ENCODE results near the gene PROZ.

DNA sequence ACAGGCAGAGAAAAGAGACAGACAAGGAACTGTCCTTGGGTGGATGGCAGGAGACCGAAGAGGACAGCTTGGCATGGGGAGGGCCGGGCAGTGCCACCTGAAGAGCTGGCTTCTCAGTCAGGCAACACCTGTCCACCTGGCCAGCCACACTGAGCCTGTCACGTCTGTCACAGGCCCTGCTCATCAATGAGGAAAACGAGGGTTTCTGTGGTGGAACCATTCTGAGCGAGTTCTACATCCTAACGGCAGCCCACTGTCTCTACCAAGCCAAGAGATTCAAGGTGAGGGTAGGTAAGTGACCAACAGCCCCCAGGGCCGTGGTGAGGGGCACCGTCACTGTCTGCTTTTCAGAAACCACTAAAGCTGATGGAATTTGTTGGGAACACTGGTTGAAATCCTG lies 11.2 kb upstream of the PROZ start:
- TF ChIP-seq, protein P1, sequence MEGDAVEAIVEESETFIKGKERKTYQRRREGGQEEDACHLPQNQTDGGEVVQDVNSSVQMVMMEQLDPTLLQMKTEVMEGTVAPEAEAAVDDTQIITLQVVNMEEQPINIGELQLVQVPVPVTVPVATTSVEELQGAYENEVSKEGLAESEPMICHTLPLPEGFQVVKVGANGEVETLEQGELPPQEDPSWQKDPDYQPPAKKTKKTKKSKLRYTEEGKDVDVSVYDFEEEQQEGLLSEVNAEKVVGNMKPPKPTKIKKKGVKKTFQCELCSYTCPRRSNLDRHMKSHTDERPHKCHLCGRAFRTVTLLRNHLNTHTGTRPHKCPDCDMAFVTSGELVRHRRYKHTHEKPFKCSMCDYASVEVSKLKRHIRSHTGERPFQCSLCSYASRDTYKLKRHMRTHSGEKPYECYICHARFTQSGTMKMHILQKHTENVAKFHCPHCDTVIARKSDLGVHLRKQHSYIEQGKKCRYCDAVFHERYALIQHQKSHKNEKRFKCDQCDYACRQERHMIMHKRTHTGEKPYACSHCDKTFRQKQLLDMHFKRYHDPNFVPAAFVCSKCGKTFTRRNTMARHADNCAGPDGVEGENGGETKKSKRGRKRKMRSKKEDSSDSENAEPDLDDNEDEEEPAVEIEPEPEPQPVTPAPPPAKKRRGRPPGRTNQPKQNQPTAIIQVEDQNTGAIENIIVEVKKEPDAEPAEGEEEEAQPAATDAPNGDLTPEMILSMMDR (conservative IDR thresholded peaks at IDR 0.05 in 1 of 2, IDR thresholded peaks at IDR 0.05 in 1 of 2; ENCODE audit: low read depth in 1 of 2, low read length in 2 of 2), result no peak
- no peak for TF ChIP-seq EZH2 (IDR thresholded peaks at IDR 0.05; ENCODE audit: low read length, missing control alignments)
